CD4-positive, alpha-beta memory T cell (primary cell): ENCODE data around the gene TBC1D7. TPM values are rescaled to one million over a fixed set of nuclear protein-coding genes. Genes with fewer than 3 reads are reported as not detected.
A peak's percentile ranks its signal among the peaks of the same experiment; 100 is the strongest.

ENCODE experiments used
- CTCF ChIA-PET: fragments of 350-600 bp; sonication (Branson Sonifier 250); formaldehyde crosslinking; loops from one replicate; lab custom pipeline; 2021; ENCODE audit warnings: inconsistent platforms; ENCODE audit not compliant: partially characterized antibody; lab: Charles Lee
- POLR2A ChIA-PET: fragments of 350-600 bp; sonication (Branson Sonifier 250); formaldehyde crosslinking; loops from one replicate; lab custom pipeline; 2021; ENCODE audit not compliant: partially characterized antibody; lab: Charles Lee
- DNase-seq, 5 donors: peaks; one replicate each; pipeline versions ENCODE4 v3.0.0 to v3.0.0-alpha.2; 2020 to 2022; ENCODE audit warnings: mixed read lengths in 1 of 5
- H3K27ac ChIP-seq: one replicate; pipeline ENCODE4 v1.7.0; 2013; ENCODE audit warnings: low read depth, low read length
- H3K27me3 ChIP-seq: 2 replicates; pipeline ENCODE4 v1.7.0; 2013; ENCODE audit warnings: mild to moderate bottlenecking, low read length, moderate library complexity; ENCODE audit not compliant: insufficient read depth
- H3K36me3 ChIP-seq: 2 replicates; pipeline ENCODE4 v1.7.0; 2013; ENCODE audit warnings: mild to moderate bottlenecking, low read length, moderate library complexity; ENCODE audit not compliant: insufficient read depth
- H3K4me1 ChIP-seq: 2 replicates; pipeline ENCODE4 v1.7.0; 2013; ENCODE audit warnings: mild to moderate bottlenecking, low read length, moderate library complexity; ENCODE audit not compliant: insufficient read depth
- H3K4me3 ChIP-seq, 2 donors: one replicate each; pipeline ENCODE4 v1.7.0; 2013; ENCODE audit warnings: low read length in 2 of 2, mild to moderate bottlenecking in 1 of 2
- H3K9me3 ChIP-seq, 2 donors: one replicate each; pipeline ENCODE4 v1.7.0; 2013; ENCODE audit warnings: low read length in 2 of 2, control low read depth in 1 of 2; ENCODE audit not compliant: control insufficient read depth in 1 of 2
- H3K27ac Mint-ChIP-seq, 7 donors: one replicate each; pipeline ENCODE4 v1.8.0; 2020 to 2021; ENCODE audit warnings: mixed read lengths in 7 of 7, mild to moderate bottlenecking in 6 of 7, inconsistent platforms in 3 of 7, moderate library complexity in 3 of 7
- H3K27me3 Mint-ChIP-seq, 2 donors: one replicate each; pipeline ENCODE4 v1.8.0; 2020 to 2021; ENCODE audit warnings: mixed read lengths in 2 of 2
- H3K36me3 Mint-ChIP-seq, 2 donors: one replicate each; pipeline ENCODE4 v1.8.0; 2020 to 2021; ENCODE audit warnings: mixed read lengths in 2 of 2, inconsistent platforms in 1 of 2, mild to moderate bottlenecking in 1 of 2
- H3K4me1 Mint-ChIP-seq, 4 donors: one replicate each; pipeline ENCODE4 v1.8.0; 2020 to 2021; ENCODE audit warnings: mixed read lengths in 4 of 4, mild to moderate bottlenecking in 1 of 4
- H3K4me3 Mint-ChIP-seq, 8 donors: one replicate each; pipeline ENCODE4 v1.8.0; 2020 to 2021; ENCODE audit warnings: mixed read lengths in 8 of 8, mild to moderate bottlenecking in 7 of 8, moderate library complexity in 6 of 8, inconsistent platforms in 3 of 8
- H3K9me3 Mint-ChIP-seq, 8 donors: one replicate each; pipeline ENCODE4 v1.8.0; 2020 to 2021; ENCODE audit warnings: mixed read lengths in 8 of 8, mild to moderate bottlenecking in 5 of 8, inconsistent platforms in 3 of 8, moderate library complexity in 1 of 8
- intact Hi-C: fragments of 100-400 bp; cut with micrococcal nuclease; formaldehyde crosslinking; loops from one replicate; pipeline ENCODE4 v1.15.1; 2023
- polyA plus RNA-seq, 2 donors: library from polyadenylated mRNA; unstranded; fragments of 300-500 nt; fragmentation: Illumina TruSeq; gene quantifications; one replicate each; pipeline ENCODE4 v1.2.3, GENCODE V29; 2021
- total RNA-seq, 2 experiments: library from RNA; stranded (reverse); gene quantifications; one replicate each; pipeline ENCODE4 v1.2.3, GENCODE V29; 2021

TBC1D7 gene
- total and polyA plus RNA-seq, 4 experiments from 2014 or later, result 12.6 to 24.5 (median 14.7) TPM

GRCh38 chr6:13365320-13365719, 37.0 kb upstream of the TBC1D7 start:
- Histone ChIP-seq H3K27ac (no peak overlapping the region), H3K27me3 (no peaks in the 10 kb centered on the region), H3K4me3 (no peak overlapping the region), H3K9me3 (no peaks in the 10 kb centered on the region), H3K4me1 (no peaks in the 10 kb centered on the region), H3K36me3 (no peaks in the 10 kb centered on the region)
- no peaks in the 10 kb centered on the region for H3K36me3 Mint-ChIP-seq
- H3K9me3 Mint-ChIP-seq, result no peaks in the 10 kb centered on the region
- CTCF ChIA-PET, result no interaction called here
- DNase-seq, result no peak
- POLR2A ChIA-PET, result no interaction called here
- H3K27me3 Mint-ChIP-seq, result no peaks in the 10 kb centered on the region
- H3K4me1 Mint-ChIP-seq, result no peaks in the 10 kb centered on the region
- no peak overlapping the region for H3K27ac Mint-ChIP-seq
- intact Hi-C loops, result no loop called here
- no peak overlapping the region for H3K4me3 Mint-ChIP-seq

GRCh38 chr6:13364842-13365241, 36.5 kb upstream of the TBC1D7 start:
- no peak overlapping the region for H3K4me3 ChIP-seq
- Mint-ChIP-seq H3K36me3 (no peaks in the 10 kb centered on the region), H3K4me1 (no peaks in the 10 kb centered on the region), H3K27me3 (no peaks in the 10 kb centered on the region), H3K4me3 (no peak overlapping the region), H3K9me3 (no peaks in the 10 kb centered on the region), H3K27ac (no peak overlapping the region)
- no peak overlapping the region for H3K27ac ChIP-seq
- intact Hi-C loops, result no loop called here
- CTCF ChIA-PET, result interaction anchor here (0.5 kb wide), 1 partner anchor 10 kb away, joined by 3 read pairs; no protein-coding TSS in a partner anchor
- DNase-seq, result no peak
- no peaks in the 10 kb centered on the region for H3K27me3 ChIP-seq
- POLR2A ChIA-PET, result no interaction called here
- no peaks in the 10 kb centered on the region for H3K4me1 ChIP-seq
- no peaks in the 10 kb centered on the region for H3K9me3 ChIP-seq
- no peaks in the 10 kb centered on the region for H3K36me3 ChIP-seq

GRCh38 chr6:13362412-13362811, 34.1 kb upstream of the TBC1D7 start:
- no peak overlapping the region for H3K27ac ChIP-seq
- no peaks in the 10 kb centered on the region for H3K36me3 ChIP-seq
- no peaks in the 10 kb centered on the region for H3K27me3 ChIP-seq
- ChIA-PET POLR2A (no interaction called here), CTCF (interaction anchor here (0.7 kb wide), 1 partner anchor 194 kb away, joined by 3 read pairs; no protein-coding TSS in a partner anchor)
- H3K4me3 ChIP-seq, result no peak overlapping the region
- no peak for DNase-seq
- no peak overlapping the region for H3K27ac Mint-ChIP-seq
- H3K9me3 Mint-ChIP-seq, result no peaks in the 10 kb centered on the region
- H3K4me1 Mint-ChIP-seq, result peaks cover 0 to 5% (median under 1%) of the 10 kb centered on the region in 4 donors
- H3K36me3 Mint-ChIP-seq, result no peaks in the 10 kb centered on the region
- intact Hi-C loops, result no loop called here
- H3K4me3 Mint-ChIP-seq, result no peak overlapping the region
- no peaks in the 10 kb centered on the region for H3K4me1 ChIP-seq
- H3K27me3 Mint-ChIP-seq, result no peaks in the 10 kb centered on the region
- no peaks in the 10 kb centered on the region for H3K9me3 ChIP-seq

GRCh38 chr6:13360671-13361540, 32.6 kb upstream of the TBC1D7 start:
- H3K4me3 ChIP-seq, result no peak overlapping the region
- no peak overlapping the region for H3K4me3 Mint-ChIP-seq
- intact Hi-C loops, result no loop called here
- H3K9me3 Mint-ChIP-seq, result no peaks in the 10 kb centered on the region
- no peaks in the 10 kb centered on the region for H3K36me3 Mint-ChIP-seq
- H3K27ac ChIP-seq, result no peak overlapping the region
- ChIA-PET CTCF (interaction anchor here (1.1 kb wide), 1 partner anchor 23 kb away, joined by 3 read pairs; no protein-coding TSS in a partner anchor), POLR2A (no interaction called here)
- H3K4me1 Mint-ChIP-seq, result peaks cover 10 to 18% (median 11%) of the 10 kb centered on the region in 4 donors
- no peak for DNase-seq
- H3K36me3 ChIP-seq, result no peaks in the 10 kb centered on the region
- no peak overlapping the region for H3K27ac Mint-ChIP-seq
- no peaks in the 10 kb centered on the region for H3K9me3 ChIP-seq
- no peaks in the 10 kb centered on the region for H3K27me3 ChIP-seq
- H3K4me1 ChIP-seq, result peaks cover 14% of the 10 kb centered on the region
- H3K27me3 Mint-ChIP-seq, result no peaks in the 10 kb centered on the region

- POLR2A ChIA-PET, result no interaction called here
- peaks cover 31% of the 10 kb centered on the region for H3K4me1 ChIP-seq
- H3K4me1 Mint-ChIP-seq, result peaks cover 26 to 34% (median 27%) of the 10 kb centered on the region in 4 donors
- H3K27ac Mint-ChIP-seq, result no peak overlapping the region
- no peaks in the 10 kb centered on the region for H3K27me3 Mint-ChIP-seq
- no peaks in the 10 kb centered on the region for H3K36me3 ChIP-seq
- H3K36me3 Mint-ChIP-seq, result no peaks in the 10 kb centered on the region
- H3K4me3 ChIP-seq, result no peak overlapping the region
- no peaks in the 10 kb centered on the region for H3K27me3 ChIP-seq
- DNase-seq, result no peak
- H3K9me3 Mint-ChIP-seq, result no peaks in the 10 kb centered on the region
- CTCF ChIA-PET, result no interaction called here
- no peak overlapping the region for H3K27ac ChIP-seq
- intact Hi-C loops, result loop anchor here (5.0 to 10.0 kb wide), 2 partner anchors 66 to 128 kb away; partner anchors contain the start of gene GFOD1
- H3K4me3 Mint-ChIP-seq, result no peak overlapping the region
- no peaks in the 10 kb centered on the region for H3K9me3 ChIP-seq
These were observed 30.9 kb upstream of the TBC1D7 start for GRCh38 chr6:13359287-13359686.

GRCh38 chr6:13358511-13358910, 30.2 kb upstream of the TBC1D7 start:
- no peaks in the 10 kb centered on the region for H3K27me3 ChIP-seq
- H3K27ac ChIP-seq, result no peak overlapping the region
- H3K4me1 Mint-ChIP-seq, result peaks cover 32 to 40% (median 33%) of the 10 kb centered on the region in 4 donors
- no peaks in the 10 kb centered on the region for H3K9me3 ChIP-seq
- POLR2A ChIA-PET, result no interaction called here
- no peaks in the 10 kb centered on the region for H3K9me3 Mint-ChIP-seq
- no peaks in the 10 kb centered on the region for H3K36me3 Mint-ChIP-seq
- DNase-seq, result no peak
- peak overlapping the region in 1 of 8 donors; percentile 13 for H3K4me3 Mint-ChIP-seq
- no peak overlapping the region for H3K27ac Mint-ChIP-seq
- peaks cover 33% of the 10 kb centered on the region for H3K4me1 ChIP-seq
- no peak overlapping the region for H3K4me3 ChIP-seq
- H3K36me3 ChIP-seq, result no peaks in the 10 kb centered on the region
- intact Hi-C loops, result loop anchor here (5.0 to 10.0 kb wide), 2 partner anchors 66 to 129 kb away; partner anchors contain the start of gene GFOD1
- CTCF ChIA-PET, result interaction anchor here (1.8 kb wide), 1 partner anchor 27 kb away, joined by 7 read pairs; no protein-coding TSS in a partner anchor
- no peaks in the 10 kb centered on the region for H3K27me3 Mint-ChIP-seq

- ChIA-PET POLR2A (no interaction called here), CTCF (interaction anchor here (1.7 to 1.8 kb wide), 2 partner anchors 20 to 26 kb away, joined by 7 to 9 read pairs; no protein-coding TSS in a partner anchor)
- Mint-ChIP-seq H3K4me1 (peaks cover 34 to 43% (median 35%) of the 10 kb centered on the region in 4 donors), H3K27me3 (no peaks in the 10 kb centered on the region), H3K9me3 (no peaks in the 10 kb centered on the region), H3K4me3 (no peak overlapping the region), H3K27ac (peak overlapping the region in 1 of 7 donors; percentile 90), H3K36me3 (no peaks in the 10 kb centered on the region)
- H3K27me3 ChIP-seq, result no peaks in the 10 kb centered on the region
- no peaks in the 10 kb centered on the region for H3K9me3 ChIP-seq
- H3K36me3 ChIP-seq, result no peaks in the 10 kb centered on the region
- intact Hi-C loops, result loop anchor here (5.0 to 10.0 kb wide), 2 partner anchors 67 to 130 kb away; partner anchors contain the start of gene GFOD1
- H3K27ac ChIP-seq, result no peak overlapping the region
- no peak for DNase-seq
- H3K4me3 ChIP-seq, result no peak overlapping the region
- H3K4me1 ChIP-seq, result peaks cover 33% of the 10 kb centered on the region
These were observed 29.3 kb upstream of the TBC1D7 start for GRCh38 chr6:13357551-13358075.
